Liver (tissue), 3 donors: ENCODE data around the gene FMN2.

Source experiments
- ATF3 ChIP-seq: IDR thresholded peaks from 2 replicates; pipeline ENCODE4 v1.6.1; 2016; ENCODE audit warnings: antibody characterized with exemption
- CTCF ChIP-seq: fragments of 150-350 bp; IDR thresholded peaks from 2 replicates; pipeline ENCODE4 v1.5.1; 2017; ENCODE audit warnings: improper control_type of control experiment, low read depth, low read length; ENCODE audit not compliant: missing input control
- FOXA2 ChIP-seq: IDR thresholded peaks from 2 replicates; pipeline ENCODE4 v1.6.1; 2016; ENCODE audit warnings: antibody characterized with exemption
- GABPA ChIP-seq, 2 donors: IDR thresholded peaks in 1 of 2; conservative IDR thresholded peaks in 1 of 2; 2 replicates each; pipeline ENCODE4 v1.6.1; 2016; ENCODE audit warnings: antibody characterized with exemption in 2 of 2, mild to moderate bottlenecking in 1 of 2, moderate library complexity in 1 of 2
- HNF4A ChIP-seq, 2 donors: conservative IDR thresholded peaks; 2 replicates each; pipeline ENCODE4 v1.6.1; 2016; ENCODE audit warnings: antibody characterized with exemption in 2 of 2, mild to moderate bottlenecking in 2 of 2
- MAX ChIP-seq: IDR thresholded peaks from 2 replicates; pipeline ENCODE4 v1.6.1; 2016; ENCODE audit warnings: antibody characterized with exemption
- RAD21 ChIP-seq, 2 donors: IDR thresholded peaks; 2 replicates each; pipeline ENCODE4 v1.6.1; 2016; ENCODE audit warnings: antibody characterized with exemption in 2 of 2, mild to moderate bottlenecking in 2 of 2
- REST ChIP-seq: IDR thresholded peaks from 2 replicates; pipeline ENCODE4 v1.6.1; 2016; ENCODE audit warnings: antibody characterized with exemption, mild to moderate bottlenecking
- RXRA ChIP-seq, 2 donors: IDR thresholded peaks; 2 replicates each; pipeline ENCODE4 v1.6.1; 2017 to 2018; ENCODE audit warnings: antibody characterized with exemption in 2 of 2, mild to moderate bottlenecking in 1 of 2
- SP1 ChIP-seq: IDR thresholded peaks from 2 replicates; pipeline ENCODE4 v1.6.1; 2018; ENCODE audit warnings: antibody characterized with exemption, mild to moderate bottlenecking
- donor health status: healthy.
- donor health status: healthy.

- TF ChIP-seq CTCF, result no peak
- no peak for TF ChIP-seq REST
- TF ChIP-seq ATF3, result no peak
- TF ChIP-seq RAD21 (IDR thresholded peaks at IDR 0.05), result no peak
- no peak for TF ChIP-seq GABPA (IDR thresholded peaks at IDR 0.05 in 1 of 2, conservative IDR thresholded peaks at IDR 0.05 in 1 of 2)
- no peak for TF ChIP-seq HNF4A (conservative IDR thresholded peaks at IDR 0.05)
- TF ChIP-seq FOXA2, result no peak
- TF ChIP-seq RXRA (IDR thresholded peaks at IDR 0.05), result no peak
- no peak for TF ChIP-seq MAX
- TF ChIP-seq SP1, result no peak
Observed at GRCh38 chr1:240468656-240469055, 377.0 kb downstream of the FMN2 start.
